ENCODE data around the gene GPC6.

Gene GPC6

DNA sequence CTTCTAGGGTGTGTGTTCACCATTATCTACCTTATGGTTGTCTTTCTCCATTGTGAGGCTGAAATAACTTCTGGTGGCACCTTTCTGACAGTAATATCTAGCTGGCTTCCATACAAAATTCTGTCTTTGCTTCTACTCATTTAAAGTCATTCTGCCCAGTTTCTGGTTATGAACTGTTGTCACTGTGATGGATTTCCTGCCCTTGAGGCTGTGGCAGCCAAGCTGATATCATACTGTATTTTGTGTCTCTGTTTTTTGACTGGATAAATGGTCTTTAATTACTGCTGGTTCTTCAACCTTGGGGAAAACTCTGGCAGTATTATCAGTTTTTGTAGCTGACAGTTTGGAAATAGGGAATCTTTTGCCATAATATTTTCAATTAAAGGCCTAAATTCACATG is 233.4 kb downstream of the GPC6 start:
- no peak for DNase-seq

DNA sequence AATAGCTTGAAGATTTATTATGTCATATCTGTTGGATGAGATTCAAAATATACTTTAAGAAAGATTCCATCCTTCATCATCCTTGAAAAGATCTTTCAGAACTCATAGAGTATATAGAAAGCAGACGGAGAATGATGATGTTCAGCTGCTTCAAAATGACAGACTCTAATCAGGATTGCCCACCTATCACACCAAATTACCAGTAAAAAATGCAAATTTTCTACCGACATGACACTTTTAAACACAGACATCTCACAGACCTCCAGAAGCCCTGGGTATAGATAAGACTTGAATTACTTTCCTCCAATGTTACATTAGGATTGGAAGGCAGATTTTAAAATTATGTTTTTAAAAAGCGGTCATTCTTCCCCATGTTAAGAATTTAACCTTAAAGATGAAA is 235.5 kb downstream of the GPC6 start:
- Histone ChIP-seq H3K9me3 (replicated peaks; ENCODE audit: insufficient read depth, low read length) (no peaks in the 10 kb centered on the region), H3K27ac (ENCODE audit: low read length) (no peak overlapping the region), H3K4me1 (ENCODE audit: low read length) (no peaks in the 10 kb centered on the region), H3K9me2 (replicated peaks; ENCODE audit: insufficient read depth, low read length) (no peaks in the 10 kb centered on the region), H3K4me2 (ENCODE audit: low read depth, low read length) (no peak overlapping the region), H3K9ac (ENCODE audit: low read length) (no peak overlapping the region), H4K20me1 (ENCODE audit: insufficient read depth, low read length) (no peaks in the 10 kb centered on the region), H3K27me3 (replicated peaks; ENCODE audit: insufficient read depth, low read length) (no peaks in the 10 kb centered on the region), H3K36me3 (replicated peaks; ENCODE audit: insufficient read depth, low read length) (no peaks in the 10 kb centered on the region), H3K4me3 (ENCODE audit: low read length) (no peak overlapping the region), H3F3A (ENCODE audit: insufficient read depth, low read length) (no peaks in the 10 kb centered on the region), H2AFZ (ENCODE audit: low read length) (no peak overlapping the region), H3K79me2 (ENCODE audit: low read length) (no peaks in the 10 kb centered on the region)
- no peak for DNase-seq
- TF ChIP-seq, protein P1, sequence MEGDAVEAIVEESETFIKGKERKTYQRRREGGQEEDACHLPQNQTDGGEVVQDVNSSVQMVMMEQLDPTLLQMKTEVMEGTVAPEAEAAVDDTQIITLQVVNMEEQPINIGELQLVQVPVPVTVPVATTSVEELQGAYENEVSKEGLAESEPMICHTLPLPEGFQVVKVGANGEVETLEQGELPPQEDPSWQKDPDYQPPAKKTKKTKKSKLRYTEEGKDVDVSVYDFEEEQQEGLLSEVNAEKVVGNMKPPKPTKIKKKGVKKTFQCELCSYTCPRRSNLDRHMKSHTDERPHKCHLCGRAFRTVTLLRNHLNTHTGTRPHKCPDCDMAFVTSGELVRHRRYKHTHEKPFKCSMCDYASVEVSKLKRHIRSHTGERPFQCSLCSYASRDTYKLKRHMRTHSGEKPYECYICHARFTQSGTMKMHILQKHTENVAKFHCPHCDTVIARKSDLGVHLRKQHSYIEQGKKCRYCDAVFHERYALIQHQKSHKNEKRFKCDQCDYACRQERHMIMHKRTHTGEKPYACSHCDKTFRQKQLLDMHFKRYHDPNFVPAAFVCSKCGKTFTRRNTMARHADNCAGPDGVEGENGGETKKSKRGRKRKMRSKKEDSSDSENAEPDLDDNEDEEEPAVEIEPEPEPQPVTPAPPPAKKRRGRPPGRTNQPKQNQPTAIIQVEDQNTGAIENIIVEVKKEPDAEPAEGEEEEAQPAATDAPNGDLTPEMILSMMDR (IDR thresholded peaks at IDR 0.05; ENCODE audit: low read length), result no peak
- TF ChIP-seq EZH2phosphoT487 (IDR thresholded peaks at IDR 0.05; ENCODE audit: low read length) (no peak), EZH2 (optimal IDR thresholded peaks at IDR 0.05; ENCODE audit: low read depth, low read length) (no peak)

More for the DNA sequence above, 233.4 kb downstream of the GPC6 start:
- Histone ChIP-seq H3K9ac (ENCODE audit: low read length) (no peak overlapping the region), H3K27me3 (replicated peaks; ENCODE audit: insufficient read depth, low read length) (no peaks in the 10 kb centered on the region), H2AFZ (ENCODE audit: low read length) (no peak overlapping the region), H3K4me1 (ENCODE audit: low read length) (no peaks in the 10 kb centered on the region), H3F3A (ENCODE audit: insufficient read depth, low read length) (no peaks in the 10 kb centered on the region), H3K79me2 (ENCODE audit: low read length) (no peaks in the 10 kb centered on the region), H3K9me3 (replicated peaks; ENCODE audit: insufficient read depth, low read length) (no peaks in the 10 kb centered on the region), H3K4me3 (ENCODE audit: low read length) (no peak overlapping the region), H3K9me2 (replicated peaks; ENCODE audit: insufficient read depth, low read length) (no peaks in the 10 kb centered on the region), H4K20me1 (ENCODE audit: insufficient read depth, low read length) (no peaks in the 10 kb centered on the region), H3K27ac (ENCODE audit: low read length) (no peak overlapping the region), H3K36me3 (replicated peaks; ENCODE audit: insufficient read depth, low read length) (no peaks in the 10 kb centered on the region), H3K4me2 (ENCODE audit: low read depth, low read length) (no peak overlapping the region)
- TF ChIP-seq EZH2 (optimal IDR thresholded peaks at IDR 0.05; ENCODE audit: low read depth, low read length) (no peak), EZH2phosphoT487 (IDR thresholded peaks at IDR 0.05; ENCODE audit: low read length) (no peak)
- TF ChIP-seq, protein P1 (IDR thresholded peaks at IDR 0.05; ENCODE audit: low read length), result no peak

DNA sequence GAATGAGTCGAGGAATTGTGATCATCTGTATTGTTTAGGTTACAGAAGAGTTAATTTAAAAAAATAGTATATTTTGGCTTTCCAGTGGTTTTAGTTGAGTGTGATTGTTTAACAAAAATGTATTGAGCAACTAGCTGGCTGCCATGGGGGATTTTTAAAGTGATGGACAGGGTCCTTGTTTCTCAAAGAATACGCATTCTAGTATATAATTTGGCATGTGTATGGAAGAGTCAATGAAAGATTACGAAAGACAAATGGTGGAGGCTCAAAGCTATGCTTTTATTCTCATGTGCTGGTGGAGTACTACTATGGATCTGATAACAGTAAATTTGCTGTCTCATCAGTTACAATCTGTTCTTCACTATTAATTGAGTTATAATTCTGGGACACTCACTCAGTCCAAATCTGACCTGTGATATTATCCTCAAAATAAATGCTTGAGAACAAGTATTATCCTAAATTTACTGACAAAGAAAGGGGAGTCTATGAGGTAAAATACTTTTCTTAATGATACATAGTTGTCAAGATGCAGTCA is 240.0 kb downstream of the GPC6 start:
- H3K4me2 ChIP-seq (ENCODE audit: low read depth, low read length), result no peak overlapping the region
- H3K27me3 ChIP-seq (replicated peaks; ENCODE audit: insufficient read depth, low read length), result no peaks in the 10 kb centered on the region
- H3F3A ChIP-seq (ENCODE audit: insufficient read depth, low read length), result no peaks in the 10 kb centered on the region
- no peak overlapping the region for H2AFZ ChIP-seq (ENCODE audit: low read length)
- no peaks in the 10 kb centered on the region for H3K9me3 ChIP-seq (replicated peaks; ENCODE audit: insufficient read depth, low read length)
- no peak for DNase-seq
- no peak overlapping the region for H3K4me3 ChIP-seq (ENCODE audit: low read length)
- H3K79me2 ChIP-seq (ENCODE audit: low read length), result no peaks in the 10 kb centered on the region
- no peak overlapping the region for H3K9ac ChIP-seq (ENCODE audit: low read length)
- H3K4me1 ChIP-seq (ENCODE audit: low read length), result no peaks in the 10 kb centered on the region
- no peaks in the 10 kb centered on the region for H3K36me3 ChIP-seq (replicated peaks; ENCODE audit: insufficient read depth, low read length)
- H3K9me2 ChIP-seq (replicated peaks; ENCODE audit: insufficient read depth, low read length), result no peaks in the 10 kb centered on the region
- TF ChIP-seq, protein P1 (IDR thresholded peaks at IDR 0.05; ENCODE audit: low read length), result no peak
- TF ChIP-seq EZH2 (optimal IDR thresholded peaks at IDR 0.05; ENCODE audit: low read depth, low read length) (no peak), EZH2phosphoT487 (IDR thresholded peaks at IDR 0.05; ENCODE audit: low read length) (no peak)
- H3K27ac ChIP-seq (ENCODE audit: low read length), result no peak overlapping the region
- H4K20me1 ChIP-seq (ENCODE audit: insufficient read depth, low read length), result no peaks in the 10 kb centered on the region
